SIG-M5 (cell line): Measurements from ENCODE around the gene STK11.

Experiments used
- DNase-seq: peaks from one replicate; lab custom pipeline; 2025; lab: John Stamatoyannopoulos, UW

STK11 gene

GRCh38 chr19:1205114-1206099 lies at the start of gene STK11:
Gene STK11, plus strand, starts transcription at chr19:1205778. Its CDS starts 1,136 bp downstream, at chr19:1206914.
- DNase-seq, result peak; percentile 67

- no peak for DNase-seq
Measured at GRCh38 chr19:1156305-1156801, 49.2 kb upstream of the STK11 start.

- DNase-seq, result no peak
Measured at GRCh38 chr19:1156830-1157615, 48.6 kb upstream of the STK11 start.

- DNase-seq, result no peak
Measured at GRCh38 chr19:1157931-1158884, 47.4 kb upstream of the STK11 start.

GRCh38 chr19:1158885-1159448 lies 46.6 kb upstream of the STK11 start:
- no peak for DNase-seq

- DNase-seq, result no peak
Measured at GRCh38 chr19:1159864-1160595, 45.5 kb upstream of the STK11 start.

- DNase-seq, result no peak
Measured at GRCh38 chr19:1161716-1162115, 43.9 kb upstream of the STK11 start.

GRCh38 chr19:1162404-1163282 lies 42.9 kb upstream of the STK11 start:
- no peak for DNase-seq

- no peak for DNase-seq
Measured at GRCh38 chr19:1163283-1163933, 42.2 kb upstream of the STK11 start.

GRCh38 chr19:1163934-1164683 lies 41.5 kb upstream of the STK11 start:
- no peak for DNase-seq

GRCh38 chr19:1164684-1165531 lies 40.7 kb upstream of the STK11 start:
- DNase-seq, result no peak

- no peak for DNase-seq
Measured at GRCh38 chr19:1166872-1167573, 38.6 kb upstream of the STK11 start.

GRCh38 chr19:1167687-1168571 lies 37.6 kb upstream of the STK11 start:
- no peak for DNase-seq

GRCh38 chr19:1168572-1169410 lies 36.8 kb upstream of the STK11 start:
- DNase-seq, result no peak

GRCh38 chr19:1169411-1169791 lies 36.2 kb upstream of the STK11 start:
- DNase-seq, result no peak
